NCI-H774 (cell line): ENCODE data around the gene KAZN.

Experiments used
- DNase-seq: peaks from one replicate; lab custom pipeline; 2025; lab: John Stamatoyannopoulos, UW

The KAZN gene

GRCh38 chr1:14853518-14853917, 255.0 kb downstream of the KAZN start:
- no peak for DNase-seq

DNA sequence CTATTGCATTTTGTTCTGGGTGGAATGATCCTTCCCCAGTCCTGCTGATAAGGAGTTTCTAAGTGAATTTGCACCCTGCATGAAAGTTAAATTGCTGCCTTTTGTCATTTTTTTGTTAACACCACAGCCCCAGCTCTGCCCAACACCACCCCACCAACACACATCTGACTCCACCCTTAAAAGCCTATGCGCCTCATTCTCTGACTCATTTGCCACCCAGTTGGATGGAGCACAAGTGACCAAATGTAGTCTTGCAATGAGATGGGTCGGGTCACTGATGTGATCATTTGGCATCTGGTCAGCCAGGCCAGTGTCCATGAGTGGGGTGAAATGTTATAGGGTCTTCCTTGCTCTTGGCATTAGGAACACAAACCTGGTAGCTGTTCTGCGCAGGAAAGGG, 256.8 kb downstream of the KAZN start:
- no peak for DNase-seq

DNA sequence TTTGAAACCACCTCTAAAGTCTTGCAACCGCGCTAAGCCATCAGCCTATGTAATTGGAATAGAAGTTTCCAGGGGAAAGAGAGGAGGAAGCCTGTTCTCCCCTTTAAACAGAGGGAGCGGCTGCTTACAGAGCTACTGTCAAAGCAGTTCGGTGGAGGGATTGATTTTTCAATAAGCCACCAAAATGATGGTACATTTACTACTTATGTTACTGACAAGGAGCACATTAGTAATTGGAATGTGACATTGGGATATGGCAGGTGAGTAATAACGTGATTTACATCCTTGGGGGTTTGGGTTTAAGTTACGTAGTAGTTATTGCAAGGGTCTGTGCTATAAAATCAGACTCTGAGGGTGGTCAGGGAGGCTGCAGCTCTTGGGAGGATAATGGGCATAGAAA, 257.3 kb downstream of the KAZN start:
- DNase-seq = no peak

DNA sequence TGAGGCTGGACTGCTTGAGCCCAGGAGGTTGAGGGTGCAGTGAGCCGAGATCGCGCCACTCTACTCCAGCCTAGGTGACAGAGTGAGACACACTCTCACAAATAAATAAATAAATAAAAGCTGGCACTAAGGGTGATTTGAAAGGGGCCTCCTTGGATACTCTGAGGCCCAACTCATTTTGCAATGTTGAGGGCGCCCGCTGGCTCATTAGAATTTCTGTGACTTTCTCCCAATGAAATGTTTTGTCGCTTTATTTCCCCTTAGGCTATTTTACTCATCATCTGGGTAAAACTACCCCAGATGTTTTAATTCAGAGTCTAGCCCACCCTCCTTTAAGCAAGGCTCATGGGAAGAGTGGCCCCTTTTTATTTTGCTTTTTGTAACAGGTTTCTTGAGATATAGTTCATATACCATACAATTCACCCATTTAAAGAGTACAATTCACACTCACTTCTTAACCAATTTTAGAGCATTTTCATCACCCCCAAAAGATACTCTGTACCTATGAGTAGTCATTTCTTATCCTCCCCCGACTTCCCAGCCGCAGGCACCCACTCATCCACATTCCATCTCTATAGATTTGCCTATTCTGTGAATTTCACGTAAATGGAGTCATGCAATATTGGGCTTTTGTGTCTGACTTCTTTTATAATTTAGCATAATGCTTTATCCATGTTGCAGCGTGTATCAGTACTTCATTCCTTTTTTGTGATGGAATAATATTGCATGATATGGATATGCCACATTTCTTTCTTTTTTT, 259.1 kb downstream of the KAZN start:
- no peak for DNase-seq

DNA sequence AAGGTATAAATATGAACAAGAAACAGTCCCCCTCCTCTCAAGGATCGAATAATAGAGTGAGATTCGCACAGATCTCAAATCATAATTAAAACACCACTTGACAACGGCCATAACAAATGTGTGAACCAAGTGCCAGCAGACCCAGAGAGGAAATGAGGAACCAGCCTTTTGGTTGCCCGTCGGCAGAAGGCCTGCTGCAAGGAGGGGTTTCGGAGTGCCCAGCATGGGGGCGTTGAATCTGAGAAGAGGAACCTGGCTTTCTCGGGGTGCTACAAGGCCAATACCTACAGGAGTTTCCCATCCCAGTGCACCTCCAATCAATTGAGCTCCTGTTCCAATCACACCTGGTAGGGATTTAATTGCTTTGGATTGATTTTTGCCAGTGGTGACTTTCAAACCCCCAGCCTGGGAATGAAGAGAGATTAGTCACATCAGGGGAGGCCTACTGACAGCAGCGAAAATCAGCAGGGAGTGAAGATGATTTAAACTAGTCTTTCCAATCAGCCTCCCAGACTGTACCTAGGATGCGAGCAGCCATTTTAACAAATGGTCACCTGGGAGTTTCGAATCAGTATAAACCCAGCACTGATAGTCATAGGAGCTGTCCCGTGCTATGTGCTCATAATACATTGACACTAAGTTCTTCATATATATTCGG, 263.8 kb downstream of the KAZN start:
- DNase-seq = no peak

DNA sequence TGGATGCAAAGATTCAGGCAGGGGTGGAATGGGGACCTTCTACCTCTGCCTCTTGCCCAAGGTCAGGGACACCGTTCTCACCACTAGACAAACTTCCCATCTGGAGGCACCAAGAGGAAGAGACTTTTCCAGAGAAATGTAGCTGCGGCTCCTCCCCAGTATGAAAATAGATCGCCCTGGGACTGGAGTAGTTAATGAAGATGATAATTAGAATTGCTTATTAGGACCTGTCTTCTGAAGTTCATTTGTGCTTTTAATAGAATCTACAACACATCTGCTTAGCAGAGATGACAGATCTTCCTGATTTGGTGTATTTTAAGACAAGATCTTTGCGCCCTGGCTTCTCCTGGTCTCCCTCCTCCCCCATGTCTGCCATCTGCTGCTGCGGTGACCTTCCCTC, 266.6 kb downstream of the KAZN start:
- no peak for DNase-seq

DNA sequence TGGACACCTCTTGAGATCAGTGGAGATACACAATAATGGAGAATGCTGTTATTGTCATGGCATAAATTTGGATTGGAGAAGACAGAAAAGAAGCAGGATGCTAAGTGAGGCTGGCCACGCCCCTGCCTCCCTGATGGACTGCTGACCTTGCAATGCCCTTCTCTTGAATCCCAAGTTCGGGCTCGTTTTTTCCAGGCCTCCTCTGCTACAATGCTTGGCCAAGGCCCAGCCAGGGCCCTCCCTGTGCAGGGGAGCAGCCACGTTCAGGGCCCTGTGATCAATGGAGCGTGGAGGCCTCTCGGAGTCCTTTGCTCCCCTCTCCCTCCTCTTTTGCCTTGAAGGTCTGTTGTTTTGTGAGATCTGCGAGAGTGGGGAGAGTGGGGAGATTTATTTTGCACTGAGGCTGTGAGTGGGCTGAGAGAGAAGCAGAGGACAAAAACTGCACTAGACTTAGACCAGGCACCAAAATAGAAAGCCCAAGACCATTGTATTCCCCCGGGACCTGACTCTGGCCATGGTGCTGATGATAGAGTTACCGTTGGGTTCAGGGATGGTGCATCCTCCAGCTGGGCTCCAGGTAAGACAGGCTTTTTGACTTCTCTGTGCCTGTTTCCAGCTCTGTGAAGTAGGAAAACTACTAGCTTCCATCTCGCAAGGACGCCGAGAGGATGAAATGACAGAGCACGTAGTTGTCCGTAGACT, 268.6 kb downstream of the KAZN start:
- DNase-seq = no peak

DNA sequence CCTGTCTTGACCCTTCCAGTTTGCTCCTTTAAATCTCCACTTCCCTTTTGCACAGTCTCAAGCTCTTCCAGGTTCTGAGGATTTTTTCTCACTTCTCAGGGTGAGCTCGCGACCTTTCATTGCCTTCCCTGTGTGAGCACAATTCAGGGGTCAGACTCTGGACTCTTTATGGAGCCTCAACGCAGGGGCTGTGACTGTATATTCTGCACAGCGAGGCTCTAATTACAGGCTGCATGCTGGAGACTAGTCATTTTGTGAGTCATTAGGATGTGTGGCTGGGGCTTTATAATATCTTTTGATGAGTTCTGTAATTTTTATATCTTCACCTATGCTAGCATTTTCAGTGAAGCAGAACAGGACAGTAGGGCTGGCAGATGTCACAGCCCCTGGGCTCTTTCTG, 270.7 kb downstream of the KAZN start:
- no peak for DNase-seq

DNA sequence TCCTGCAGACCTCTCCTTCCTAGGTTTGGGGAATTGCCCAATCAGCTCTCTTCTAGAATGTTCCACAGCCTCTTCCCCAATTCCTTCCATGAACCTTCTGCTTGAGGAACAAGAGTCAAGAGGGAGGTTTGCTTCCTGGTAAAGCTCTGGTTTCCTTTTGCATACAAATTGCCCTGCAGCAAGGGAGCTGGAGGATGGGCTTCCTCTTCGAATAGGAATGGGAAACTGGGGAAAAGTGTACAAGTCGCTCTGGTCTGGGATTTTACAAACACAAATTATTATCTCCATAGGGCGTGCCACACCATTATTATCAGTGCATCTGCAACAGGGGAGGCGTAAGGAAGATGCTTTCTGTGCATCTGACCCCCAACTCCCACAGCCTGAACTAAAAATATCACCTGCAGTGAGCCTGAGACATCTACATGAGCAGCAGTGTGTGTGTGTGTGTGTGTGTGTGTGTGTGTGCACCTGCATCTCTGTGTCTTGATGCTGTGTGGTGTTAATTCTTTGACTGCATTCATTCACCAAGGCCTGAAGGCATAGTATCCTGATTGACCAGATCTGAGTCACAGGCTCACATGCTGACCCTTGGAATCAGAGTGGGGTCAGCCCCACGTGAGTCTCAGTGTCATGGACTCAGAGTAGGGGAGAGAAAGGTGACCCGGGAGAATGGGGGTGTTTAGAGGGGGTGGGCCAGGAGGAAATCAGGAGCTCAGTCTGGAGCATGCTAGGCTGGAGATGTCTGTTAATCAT, 272.9 kb downstream of the KAZN start:
- no peak for DNase-seq

GRCh38 chr1:14872762-14873161, 274.3 kb downstream of the KAZN start:
- no peak for DNase-seq

DNA sequence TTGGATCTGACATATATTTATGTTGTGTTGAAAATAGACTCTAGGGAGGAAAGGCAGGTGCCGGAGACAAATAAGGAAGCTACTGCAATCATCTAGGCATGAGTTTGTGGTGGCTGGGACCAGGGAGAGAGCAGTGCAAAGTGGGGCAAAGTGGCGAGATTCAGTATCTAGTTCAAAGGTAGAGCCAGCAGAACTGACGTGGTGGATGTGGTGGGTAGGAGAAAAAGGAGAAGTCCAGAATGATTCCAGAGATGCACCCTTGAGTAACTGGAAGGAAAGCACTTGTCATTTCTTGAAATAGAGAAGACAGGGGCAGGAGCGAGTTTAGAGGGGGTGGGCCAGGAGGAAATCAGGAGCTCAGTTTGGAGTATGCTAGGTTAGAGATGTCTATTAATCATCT, 275.2 kb downstream of the KAZN start:
- DNase-seq = no peak

GRCh38 chr1:14875524-14876509, 277.3 kb downstream of the KAZN start:
- DNase-seq = peak; percentile 36

DNA sequence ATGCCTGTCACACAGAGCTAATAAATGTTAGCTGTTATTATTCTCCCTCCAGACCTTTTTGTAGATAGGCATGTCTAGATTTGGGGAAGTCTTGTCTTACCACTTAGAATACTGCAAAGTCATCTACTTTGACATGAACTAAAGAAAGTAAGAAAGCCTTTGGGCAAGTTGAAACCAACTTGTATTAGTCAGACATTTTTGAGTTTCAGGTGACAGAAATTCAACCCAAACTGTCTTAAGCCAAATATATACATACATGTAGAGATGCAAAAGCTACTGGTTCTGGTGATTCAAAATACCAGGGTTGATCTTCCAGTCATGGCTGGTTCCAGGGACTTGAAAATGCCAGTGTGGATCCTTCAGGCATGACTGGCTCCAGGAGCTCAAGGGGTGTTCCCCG, 278.3 kb downstream of the KAZN start:
- no peak for DNase-seq

DNA sequence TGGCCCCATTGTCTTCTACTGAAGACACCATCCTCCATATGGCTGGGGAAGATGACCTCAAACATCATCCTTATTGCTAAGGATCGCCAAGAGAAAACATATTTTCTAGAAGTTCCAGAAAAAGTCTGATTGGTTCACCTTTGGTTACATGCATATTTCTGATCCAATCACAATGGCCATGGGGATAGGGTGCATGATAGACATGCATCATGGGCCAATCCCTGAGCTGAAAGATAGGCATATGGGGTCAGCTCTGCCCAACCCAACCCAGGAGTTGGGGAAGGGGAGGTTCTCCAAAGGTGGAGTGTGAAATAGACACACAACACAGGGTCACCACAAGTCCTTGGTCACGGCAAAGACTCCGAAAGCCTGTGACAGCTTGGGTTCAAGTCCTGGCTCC, 278.7 kb downstream of the KAZN start:
- DNase-seq = no peak

DNA sequence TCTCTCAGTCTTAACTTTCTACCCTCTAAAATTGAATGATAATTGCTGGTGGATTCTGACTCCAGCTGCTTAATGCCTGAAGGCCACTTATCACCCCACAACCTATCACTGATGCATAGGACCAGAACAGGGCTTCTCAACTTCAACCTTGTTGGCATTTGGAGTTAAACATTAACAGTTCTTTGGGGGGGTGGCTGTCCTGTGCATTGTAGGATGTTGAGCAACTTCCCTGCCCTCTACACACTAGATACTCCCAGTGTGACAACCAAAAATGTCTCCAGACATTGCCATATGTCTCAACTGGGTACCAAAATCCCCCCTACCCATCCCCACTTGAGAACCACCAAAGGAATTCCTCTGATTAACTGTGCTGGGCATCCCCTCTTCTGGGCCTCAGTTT, 279.6 kb downstream of the KAZN start:
- DNase-seq = no peak

DNA sequence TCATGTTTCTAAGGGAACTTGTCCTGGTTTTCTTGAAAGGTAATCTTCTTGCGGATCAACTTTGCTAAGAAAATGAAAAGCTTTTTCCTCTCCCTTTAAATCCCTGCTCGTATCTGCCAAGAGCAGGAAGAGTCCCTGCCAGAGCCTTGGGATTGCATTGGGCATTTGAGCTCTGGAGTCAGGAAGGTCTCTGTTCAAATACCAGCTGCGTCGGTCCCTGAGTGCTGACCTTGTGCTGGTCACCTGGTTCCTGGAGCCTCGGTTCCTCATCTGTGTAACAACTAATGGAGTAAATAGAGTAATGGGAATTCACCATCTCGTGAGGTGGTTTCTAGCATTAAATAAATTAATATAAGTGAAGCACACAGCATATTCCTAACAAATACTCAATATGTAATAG, 280.5 kb downstream of the KAZN start:
- no peak for DNase-seq

GRCh38 chr1:14880456-14881316, 282.2 kb downstream of the KAZN start:
- DNase-seq = no peak

- no peak for DNase-seq
These were observed 283.5 kb downstream of the KAZN start for GRCh38 chr1:14881775-14882672.

GRCh38 chr1:14884614-14885175, 286.2 kb downstream of the KAZN start:
- DNase-seq = no peak
